SJSA1 (cell line): ENCODE data around the gene RASGRP3. TPM values are rescaled to one million over a fixed set of nuclear protein-coding genes. Genes with fewer than 3 reads are reported as not detected.
A peak's percentile ranks its signal among the peaks of the same experiment; 100 is the strongest.

Experiments used
- DNase-seq, 2 experiments: peaks; one replicate each; pipeline ENCODE4 v3.0.0-alpha.2; 2015 to 2020; ENCODE audit warnings: low spot score in 2 of 2, low read depth in 1 of 2
- H3K27ac ChIP-seq: fragments of 250-450 bp; sonication (Bioruptor Pico); 2 replicates; pipeline ENCODE4 v1.5.1; 2020; ENCODE audit warnings: mild to moderate bottlenecking, moderate library complexity
- H3K27me3 ChIP-seq: fragments of 250-450 bp; sonication (Bioruptor Pico); replicated peaks from 2 replicates; pipeline ENCODE4 v1.5.1; 2020; ENCODE audit warnings: mild to moderate bottlenecking, moderate library complexity
- H3K36me3 ChIP-seq: fragments of 250-450 bp; sonication (Bioruptor Pico); 2 replicates; pipeline ENCODE4 v1.5.1; 2020; ENCODE audit warnings: mild to moderate bottlenecking
- H3K4me1 ChIP-seq: fragments of 250-450 bp; sonication (Bioruptor Pico); replicated peaks from 2 replicates; pipeline ENCODE4 v1.6.1; 2021; ENCODE audit warnings: mild to moderate bottlenecking
- H3K4me3 ChIP-seq: fragments of 250-450 bp; sonication (Bioruptor Pico); 2 replicates; pipeline ENCODE4 v1.5.1; 2020; ENCODE audit warnings: mild to moderate bottlenecking
- H3K9me3 ChIP-seq: fragments of 250-450 bp; sonication (Bioruptor Pico); replicated peaks from 2 replicates; pipeline ENCODE4 v1.5.1; 2020; ENCODE audit warnings: mild to moderate bottlenecking
- total RNA-seq: library from RNA; depleted of rRNA; stranded (reverse); fragments of >200 nt; shearing (Covaris generic); gene quantifications from 2 replicates; pipeline ENCODE4 v1.2.3, GENCODE V29; 2014; rRNA removed

Gene RASGRP3
- total RNA-seq, 1 experiment from 2014 or later, result 11.6 TPM

GRCh38 chr2:33599175-33599942, 122.9 kb downstream of the RASGRP3 start, which contains the start of gene FAM98A:
Gene FAM98A (minus strand): TSS chr2:33599299. CDS start chr2:33599221, 78 bp downstream.
- Histone ChIP-seq H3K9me3 (no peaks in the 10 kb centered on the region), H3K36me3 (peaks cover 8% of the 10 kb centered on the region), H3K4me3 (peak within 1 kb of the TSS; percentile 71), H3K27me3 (no peaks in the 10 kb centered on the region), H3K27ac (peak within 1 kb of the TSS; percentile 44), H3K4me1 (peaks cover 15% of the 10 kb centered on the region)
- DNase-seq, result peak; percentile 98 to 99

DNA sequence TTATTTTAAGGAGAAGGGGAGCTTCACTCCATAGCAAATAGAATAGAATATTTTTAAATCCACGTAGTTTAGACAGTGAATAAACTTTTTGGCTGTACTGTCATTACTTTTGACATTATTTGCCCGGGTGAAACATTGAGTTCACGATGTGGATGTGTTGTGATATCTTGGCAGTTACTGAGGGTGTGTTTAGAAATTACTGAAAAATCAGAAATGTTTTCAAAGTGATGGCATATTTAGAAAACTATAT, 123.4 kb downstream of the RASGRP3 start:
- Histone ChIP-seq H3K36me3 (peaks cover 5% of the 10 kb centered on the region), H3K4me1 (peaks cover 15% of the 10 kb centered on the region), H3K9me3 (no peaks in the 10 kb centered on the region), H3K27me3 (no peaks in the 10 kb centered on the region), H3K27ac (no peak overlapping the region), H3K4me3 (peak overlapping the region; percentile 71)
- DNase-seq, result no peak

DNA sequence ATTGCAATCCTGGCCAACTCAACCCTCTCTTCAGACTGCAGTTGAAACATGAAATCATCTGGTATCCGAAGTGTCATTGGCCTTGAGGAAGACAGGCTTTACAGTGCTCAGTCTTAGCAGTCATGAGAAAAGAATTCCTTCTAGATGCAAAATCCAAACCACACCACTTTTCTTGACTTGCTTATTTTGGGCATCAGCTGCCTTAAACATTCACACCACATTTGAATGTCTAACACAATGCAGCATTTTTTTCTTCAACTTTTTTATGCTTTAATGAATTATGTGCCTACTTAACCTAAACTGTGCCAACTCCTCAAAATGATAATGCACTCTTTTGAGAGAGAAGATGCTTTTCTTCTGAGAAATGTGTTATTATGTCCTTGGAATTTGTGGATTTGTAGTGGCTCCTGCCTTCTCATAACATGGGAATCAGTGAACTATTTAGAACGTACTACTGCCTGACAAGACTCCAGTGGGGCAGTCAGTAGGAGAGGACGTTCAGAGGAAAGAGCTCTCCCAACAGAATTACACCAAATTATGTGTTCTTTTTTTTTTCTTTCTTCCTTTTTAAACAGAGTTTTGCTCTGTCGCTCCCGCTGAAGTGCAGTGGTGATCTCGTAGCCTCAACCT, 125.9 kb downstream of the RASGRP3 start:
- Histone ChIP-seq H3K36me3 (no peaks in the 10 kb centered on the region), H3K4me1 (peaks cover 14% of the 10 kb centered on the region), H3K27ac (no peak overlapping the region), H3K27me3 (no peaks in the 10 kb centered on the region), H3K9me3 (no peaks in the 10 kb centered on the region), H3K4me3 (no peak overlapping the region)
- peak in 1 of 2 experiments; percentile 8 for DNase-seq

DNA sequence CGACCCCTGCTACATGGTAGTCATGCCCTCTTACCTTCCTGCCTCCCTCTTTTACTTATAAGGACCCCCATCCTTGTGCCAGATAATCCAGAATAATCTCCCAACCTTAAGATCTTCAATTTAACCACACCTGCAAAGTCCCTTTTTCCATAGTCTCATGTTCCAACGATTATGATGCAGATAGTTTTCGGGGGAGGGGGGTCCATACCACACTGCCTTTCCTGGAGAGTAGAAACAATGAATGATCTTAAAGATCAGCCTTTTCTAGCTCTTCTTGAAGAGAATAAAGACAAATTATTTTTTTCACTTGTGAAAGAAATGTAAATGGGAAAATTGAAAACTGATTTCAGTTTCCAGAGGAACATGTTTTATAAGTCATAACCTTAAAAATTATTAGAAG, 127.0 kb downstream of the RASGRP3 start:
- Histone ChIP-seq H3K9me3 (no peaks in the 10 kb centered on the region), H3K27me3 (no peaks in the 10 kb centered on the region), H3K4me3 (no peak overlapping the region), H3K36me3 (no peaks in the 10 kb centered on the region), H3K27ac (no peak overlapping the region), H3K4me1 (peaks cover 4% of the 10 kb centered on the region; the same call in 1 of the 2 replicates)
- DNase-seq, result no peak

GRCh38 chr2:33605056-33605455, 128.6 kb downstream of the RASGRP3 start:
- Histone ChIP-seq H3K36me3 (no peaks in the 10 kb centered on the region), H3K27me3 (no peaks in the 10 kb centered on the region), H3K4me1 (no peaks in the 10 kb centered on the region), H3K4me3 (no peak overlapping the region), H3K27ac (no peak overlapping the region), H3K9me3 (no peaks in the 10 kb centered on the region)
- no peak for DNase-seq

DNA sequence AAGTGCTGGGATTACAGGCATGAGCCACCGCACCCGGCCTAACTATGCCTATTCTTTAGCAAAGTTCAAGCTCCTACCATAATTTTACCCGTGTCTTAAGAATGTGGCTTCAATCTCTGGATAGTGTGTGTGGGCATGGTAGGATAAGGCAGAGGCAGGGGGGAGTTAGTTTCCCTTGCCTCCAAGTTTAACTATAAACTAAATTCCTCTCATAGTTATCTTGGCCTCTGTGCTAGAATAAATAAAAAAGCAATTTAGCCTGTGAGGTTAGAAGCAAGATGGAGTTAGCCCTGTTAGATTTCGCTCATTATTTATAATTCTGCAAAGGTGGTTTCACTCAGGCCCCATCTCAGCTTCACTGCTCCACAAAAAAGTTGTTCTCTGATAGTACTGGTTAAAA, 129.7 kb downstream of the RASGRP3 start:
- H3K4me3 ChIP-seq, result no peak overlapping the region
- no peak overlapping the region for H3K27ac ChIP-seq
- H3K9me3 ChIP-seq, result no peaks in the 10 kb centered on the region
- DNase-seq, result no peak
- H3K36me3 ChIP-seq, result no peaks in the 10 kb centered on the region
- H3K4me1 ChIP-seq, result no peaks in the 10 kb centered on the region
- H3K27me3 ChIP-seq, result no peaks in the 10 kb centered on the region

GRCh38 chr2:33606622-33607021, 130.2 kb downstream of the RASGRP3 start:
- no peak overlapping the region for H3K4me3 ChIP-seq

GRCh38 chr2:33607251-33607721, 130.8 kb downstream of the RASGRP3 start:
- no peak overlapping the region for H3K4me3 ChIP-seq
- H3K36me3 ChIP-seq, result no peaks in the 10 kb centered on the region
- no peaks in the 10 kb centered on the region for H3K27me3 ChIP-seq
- no peak overlapping the region for H3K27ac ChIP-seq
- no peaks in the 10 kb centered on the region for H3K9me3 ChIP-seq
- no peaks in the 10 kb centered on the region for H3K4me1 ChIP-seq
- no peak for DNase-seq

More at GRCh38 chr2:33606622-33607021, 130.2 kb downstream of the RASGRP3 start:
- no peak for DNase-seq
- Histone ChIP-seq H3K27ac (no peak overlapping the region), H3K9me3 (no peaks in the 10 kb centered on the region), H3K4me1 (no peaks in the 10 kb centered on the region), H3K27me3 (no peaks in the 10 kb centered on the region), H3K36me3 (no peaks in the 10 kb centered on the region)

DNA sequence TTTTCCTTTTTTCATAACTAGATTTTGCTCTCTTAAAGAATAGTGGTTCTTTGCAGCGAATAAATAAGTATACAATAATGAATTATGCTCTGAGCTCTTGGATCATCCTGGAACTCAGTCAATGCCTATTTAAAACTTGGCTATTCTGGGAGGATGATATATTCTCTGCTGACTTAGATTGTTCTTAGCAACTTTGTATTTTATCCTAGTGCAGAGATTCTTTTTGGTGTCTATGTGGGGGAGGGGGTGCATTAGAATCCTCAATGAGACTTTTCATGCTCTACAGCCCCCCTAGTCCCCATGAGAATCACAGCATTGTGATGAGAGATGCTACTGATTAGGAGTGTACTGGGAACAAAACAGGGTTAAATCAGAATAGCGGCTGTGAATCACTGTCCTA, 131.5 kb downstream of the RASGRP3 start:
- no peaks in the 10 kb centered on the region for H3K9me3 ChIP-seq
- DNase-seq, result no peak
- no peak overlapping the region for H3K4me3 ChIP-seq
- no peaks in the 10 kb centered on the region for H3K36me3 ChIP-seq
- no peaks in the 10 kb centered on the region for H3K4me1 ChIP-seq
- H3K27me3 ChIP-seq, result no peaks in the 10 kb centered on the region
- H3K27ac ChIP-seq, result no peak overlapping the region

DNA sequence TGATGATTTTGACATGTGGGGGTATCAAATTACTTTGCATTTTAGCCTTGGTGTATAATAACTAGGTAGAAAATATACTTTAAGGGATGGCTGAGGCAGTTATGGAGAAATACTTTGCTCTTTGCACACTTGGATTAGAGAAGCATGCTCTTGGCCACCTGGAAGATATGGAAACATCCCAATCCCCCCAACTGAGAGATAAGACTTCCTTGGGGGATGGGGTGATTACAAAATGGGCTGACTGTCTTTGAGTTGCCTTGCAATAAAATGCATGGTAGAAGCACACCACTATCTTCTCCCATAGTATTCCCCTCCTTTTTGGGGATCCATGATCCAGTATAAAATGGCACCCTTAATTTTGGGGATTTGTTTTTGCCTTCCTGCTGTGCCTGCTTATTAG, 137.7 kb downstream of the RASGRP3 start:
- Histone ChIP-seq H3K9me3 (no peaks in the 10 kb centered on the region), H3K4me3 (no peak overlapping the region), H3K36me3 (no peaks in the 10 kb centered on the region), H3K27me3 (no peaks in the 10 kb centered on the region), H3K27ac (no peak overlapping the region), H3K4me1 (no peaks in the 10 kb centered on the region)
- no peak for DNase-seq

Other genes with a start within 250 kb of the RASGRP3 start
- gene FAM98A, start 122.7 kb downstream of the RASGRP3 start, total RNA-seq, result 14.7 and 128 TPM in 2 replicates